OCI-LY7 (cell line): ENCODE results near the gene RNF144A. TPM values are rescaled to one million over a fixed set of nuclear protein-coding genes. Genes with fewer than 3 reads are reported as not detected.

Experiments
- BruUV-seq: library from RNA; stranded (reverse); fragments of 400-500 nt; replicated peaks from 2 replicates; lab custom pipeline; 2021; lab: Mats Ljungman, UMichigan
- CTCF ChIA-PET: fragments of 300-600 bp; sonication (Branson Sonifier 250); formaldehyde crosslinking; loops from one replicate; lab custom pipeline; 2022; ENCODE audit warnings: antibody characterized with exemption; ENCODE audit not compliant: unreplicated experiment; lab: Charles Lee
- POLR2A ChIA-PET: fragments of 300-600 bp; sonication (Branson Sonifier 250); formaldehyde crosslinking; loops from one replicate; lab custom pipeline; 2022; ENCODE audit warnings: antibody characterized with exemption; lab: Charles Lee
- DNase-seq: peaks from one replicate; pipeline ENCODE4 v3.0.0-alpha.2; 2015; ENCODE audit warnings: low spot score
- H2AFZ ChIP-seq: fragments of 200-600 bp; sonication (generic), shearing (Covaris generic); 2 replicates; pipeline ENCODE4 v1.6.1; 2014; ENCODE audit warnings: mild to moderate bottlenecking, antibody characterized with exemption, low read length, moderate library complexity
- H3K27ac ChIP-seq: fragments of 200-600 bp; sonication (generic); 2 replicates; pipeline ENCODE4 v1.5.1; 2014; ENCODE audit warnings: mixed run types, low read depth, mild to moderate bottlenecking, moderate library complexity, low read length, inconsistent platforms; ENCODE audit not compliant: poor library complexity, severe bottlenecking
- H3K36me3 ChIP-seq: fragments of 200-600 bp; sonication (generic); 2 replicates; pipeline ENCODE4 v1.6.1; 2014; ENCODE audit warnings: mild to moderate bottlenecking, antibody characterized with exemption, low read length, moderate library complexity, mixed read lengths; ENCODE audit not compliant: insufficient read depth
- H3K4me1 ChIP-seq: fragments of 200-600 bp; sonication (generic); 2 replicates; pipeline ENCODE4 v1.5.1; 2014; ENCODE audit warnings: mild to moderate bottlenecking, low read length; ENCODE audit not compliant: insufficient read depth, poor library complexity, severe bottlenecking
- H3K4me2 ChIP-seq: fragments of 200-600 bp; sonication (generic); 2 replicates; pipeline ENCODE4 v1.6.1; 2014; ENCODE audit warnings: mild to moderate bottlenecking, low read length
- H3K4me3 ChIP-seq: fragments of 200-600 bp; sonication (generic); 2 replicates; pipeline ENCODE4 v1.5.1; 2014; ENCODE audit warnings: mild to moderate bottlenecking, low read depth, low read length; ENCODE audit not compliant: poor library complexity, severe bottlenecking
- H3K79me2 ChIP-seq: fragments of 200-600 bp; sonication (generic); 2 replicates; pipeline ENCODE4 v1.6.1; 2016; ENCODE audit warnings: low read depth, mild to moderate bottlenecking, low read length, moderate library complexity, mixed read lengths; ENCODE audit not compliant: insufficient read depth
- H3K9me2 ChIP-seq: fragments of 200-600 bp; sonication (generic); 2 replicates; pipeline ENCODE4 v1.6.1; 2016; ENCODE audit warnings: mild to moderate bottlenecking, low read length, mixed read lengths; ENCODE audit not compliant: insufficient read depth
- H3K9me3 ChIP-seq: fragments of 200-600 bp; sonication (generic); 2 replicates; pipeline ENCODE4 v1.6.1; 2014; ENCODE audit warnings: mild to moderate bottlenecking, mixed run types, low read length, mixed read lengths
- H4K20me1 ChIP-seq: fragments of 200-600 bp; sonication (generic); 2 replicates; pipeline ENCODE4 v1.6.1; 2014; ENCODE audit warnings: mild to moderate bottlenecking, antibody characterized with exemption, low read length, moderate library complexity, mixed read lengths; ENCODE audit not compliant: insufficient read depth
- EZH2phosphoT487 ChIP-seq: fragments of 200-600 bp; sonication (generic); IDR thresholded peaks from 2 replicates; pipeline ENCODE4 v1.6.1; 2018; ENCODE audit warnings: low read depth, borderline replicate concordance, mild to moderate bottlenecking, mixed run types, antibody characterized with exemption, low read length, moderate library complexity, mixed read lengths
- intact Hi-C: fragments of 100-400 bp; cut with micrococcal nuclease; formaldehyde crosslinking; loops from one replicate; pipeline ENCODE4 v1.10.0; 2022; ENCODE audit not compliant: unreplicated experiment
- total RNA-seq, 2 experiments: library from RNA; depleted of rRNA in 1 of 2; stranded (reverse); fragments of >200 nt in 1 of 2; shearing (Covaris generic) in 1 of 2; gene quantifications; 2 replicates each; pipeline ENCODE4 v1.2.3, GENCODE V29; 2014 to 2022
- TF ChIP-seq, protein P1 (sequence below): fragments of 200-600 bp; sonication (generic); conservative IDR thresholded peaks from 2 replicates; pipeline ENCODE4 v1.5.1; 2014; ENCODE audit warnings: mild to moderate bottlenecking, antibody characterized with exemption, low read length, moderate library complexity, mixed read lengths

The RNF144A gene
- total RNA-seq, 2 experiments from 2014 or later: 1.1 to 1.9 TPM

DNA sequence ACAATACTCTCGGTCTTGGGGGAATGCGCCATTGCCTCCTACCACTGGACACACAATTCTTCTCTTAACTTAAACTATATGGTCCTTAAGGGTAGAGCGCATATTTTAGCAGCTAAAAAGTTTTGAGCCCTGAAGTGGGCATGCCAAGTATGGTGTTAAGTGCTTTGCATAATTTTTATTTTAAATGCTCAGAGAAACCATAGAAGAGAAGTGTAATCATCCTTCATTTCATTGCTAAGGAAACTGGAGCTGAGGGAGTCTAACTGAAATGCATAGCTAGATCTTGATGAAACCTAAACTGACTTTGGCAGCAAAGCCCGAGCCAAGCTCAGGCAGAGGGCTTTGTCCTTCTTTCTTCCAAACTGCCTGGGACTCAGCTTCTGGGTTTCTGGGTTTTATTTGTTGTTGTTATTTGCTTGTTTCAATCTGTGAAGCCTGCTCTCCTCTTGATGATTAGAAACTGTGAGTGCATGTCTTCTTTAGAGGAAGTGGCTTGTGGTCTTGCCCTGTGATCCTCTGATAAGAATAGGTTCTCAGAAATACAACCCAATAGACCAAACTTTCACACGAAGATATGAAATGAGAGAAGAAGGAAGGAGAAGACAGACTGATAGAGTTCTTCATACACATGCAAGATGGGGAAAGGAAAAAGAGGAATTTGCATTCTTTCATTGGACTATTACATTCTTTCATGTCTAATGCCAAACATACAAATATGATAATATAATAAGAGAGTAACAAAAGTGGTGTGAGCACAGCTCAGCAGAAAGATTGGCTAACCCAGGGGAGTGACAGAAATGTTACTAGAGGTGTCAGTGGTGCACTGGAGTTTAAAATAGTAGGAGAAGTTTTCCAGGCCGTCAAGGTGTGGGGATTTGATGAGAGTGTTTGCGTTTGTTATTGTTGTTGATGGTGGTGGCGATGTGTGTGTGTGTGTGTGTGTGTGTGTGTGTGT lies 7.5 kb upstream of the RNF144A start:
- no peaks in the 10 kb centered on the region for H4K20me1 ChIP-seq
- peak; percentile 7 for DNase-seq
- no TSS peak for BruUV-seq
- no peaks in the 10 kb centered on the region for H3K36me3 ChIP-seq
- H3K4me1 ChIP-seq: no peaks in the 10 kb centered on the region
- H3K4me2 ChIP-seq: no peak overlapping the region
- H3K4me3 ChIP-seq: no peak overlapping the region
- TF ChIP-seq, protein P1, sequence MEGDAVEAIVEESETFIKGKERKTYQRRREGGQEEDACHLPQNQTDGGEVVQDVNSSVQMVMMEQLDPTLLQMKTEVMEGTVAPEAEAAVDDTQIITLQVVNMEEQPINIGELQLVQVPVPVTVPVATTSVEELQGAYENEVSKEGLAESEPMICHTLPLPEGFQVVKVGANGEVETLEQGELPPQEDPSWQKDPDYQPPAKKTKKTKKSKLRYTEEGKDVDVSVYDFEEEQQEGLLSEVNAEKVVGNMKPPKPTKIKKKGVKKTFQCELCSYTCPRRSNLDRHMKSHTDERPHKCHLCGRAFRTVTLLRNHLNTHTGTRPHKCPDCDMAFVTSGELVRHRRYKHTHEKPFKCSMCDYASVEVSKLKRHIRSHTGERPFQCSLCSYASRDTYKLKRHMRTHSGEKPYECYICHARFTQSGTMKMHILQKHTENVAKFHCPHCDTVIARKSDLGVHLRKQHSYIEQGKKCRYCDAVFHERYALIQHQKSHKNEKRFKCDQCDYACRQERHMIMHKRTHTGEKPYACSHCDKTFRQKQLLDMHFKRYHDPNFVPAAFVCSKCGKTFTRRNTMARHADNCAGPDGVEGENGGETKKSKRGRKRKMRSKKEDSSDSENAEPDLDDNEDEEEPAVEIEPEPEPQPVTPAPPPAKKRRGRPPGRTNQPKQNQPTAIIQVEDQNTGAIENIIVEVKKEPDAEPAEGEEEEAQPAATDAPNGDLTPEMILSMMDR: no peak
- no peak for TF ChIP-seq EZH2phosphoT487
- CTCF ChIA-PET: no interaction called here
- no peaks in the 10 kb centered on the region for H3K79me2 ChIP-seq
- POLR2A ChIA-PET: interaction anchor here (0.7 to 1.5 kb wide), 3 partner anchors 9 to 42 kb away, joined by 3 to 5 read pairs (median 3); no protein-coding TSS in a partner anchor
- intact Hi-C loops: no loop called here
- H3K9me2 ChIP-seq: no peaks in the 10 kb centered on the region
- no peak overlapping the region for H2AFZ ChIP-seq
- H3K27ac ChIP-seq: no peak overlapping the region
- no peaks in the 10 kb centered on the region for H3K9me3 ChIP-seq

DNA sequence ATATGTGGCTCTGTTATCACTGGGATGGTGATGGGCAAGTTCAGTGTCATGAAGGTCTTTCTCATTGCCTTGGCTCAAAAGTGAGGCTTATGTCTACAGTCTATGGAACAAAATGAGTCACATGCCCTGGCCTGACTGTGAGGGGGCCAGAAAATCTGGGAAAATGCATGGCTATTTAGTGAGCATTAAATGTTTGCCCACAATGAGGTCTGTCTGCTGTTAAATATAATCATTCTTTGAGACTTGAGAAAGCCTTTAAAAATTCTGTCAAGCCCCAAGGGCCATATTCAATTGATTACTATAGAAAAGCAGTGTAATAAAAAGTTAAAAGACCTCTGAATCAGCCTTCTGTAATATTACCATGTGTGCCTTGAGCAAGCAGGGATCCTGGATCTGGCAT lies 5.5 kb upstream of the RNF144A start:
- DNase-seq: no peak
- Histone ChIP-seq H3K36me3 (no peaks in the 10 kb centered on the region), H3K4me1 (no peaks in the 10 kb centered on the region), H4K20me1 (no peaks in the 10 kb centered on the region), H3K9me3 (no peaks in the 10 kb centered on the region), H3K27ac (no peak overlapping the region), H3K4me2 (no peak overlapping the region), H2AFZ (no peak overlapping the region), H3K9me2 (no peaks in the 10 kb centered on the region), H3K79me2 (no peaks in the 10 kb centered on the region), H3K4me3 (no peak overlapping the region)
- intact Hi-C loops: no loop called here
- ChIA-PET CTCF (no interaction called here), POLR2A (interaction anchor here (1.5 kb wide), 1 partner anchor 8 kb away, joined by 5 read pairs; no protein-coding TSS in a partner anchor)
- TF ChIP-seq, protein P1: no peak
- no peak for TF ChIP-seq EZH2phosphoT487
- no TSS peak for BruUV-seq
